Neutrophil (primary cell): Measurements from ENCODE around the gene TARBP1.

Experiments
- H3K27ac ChIP-seq: fragments of 200-600 bp; sonication (generic); 2 replicates; pipeline ENCODE4 v1.5.1; 2016; ENCODE audit warnings: mild to moderate bottlenecking, moderate library complexity
- H3K27me3 ChIP-seq: fragments of 200-600 bp; sonication (generic); 2 replicates; pipeline ENCODE4 v1.6.0; 2016; ENCODE audit warnings: mild to moderate bottlenecking
- H3K36me3 ChIP-seq: fragments of 200-600 bp; sonication (generic); 2 replicates; pipeline ENCODE4 v1.5.1; 2017
- H3K4me1 ChIP-seq, 2 experiments: fragments of 200-600 bp in 1 of 2; sonication (generic) in 1 of 2; 1 replicate in 1 of 2; 2 replicates in 1 of 2; pipeline versions ENCODE4 v1.5.1 to v1.6.1; 2013 to 2016; ENCODE audit warnings: low read depth in 1 of 2, low read length in 1 of 2, mild to moderate bottlenecking in 1 of 2, moderate library complexity in 1 of 2; ENCODE audit not compliant: control insufficient read depth in 1 of 2, insufficient read depth in 1 of 2
- H3K4me3 ChIP-seq, 2 experiments: fragments of 200-600 bp in 1 of 2; sonication (generic) in 1 of 2; 1 replicate in 1 of 2; 2 replicates in 1 of 2; pipeline ENCODE4 v1.5.1; 2013 to 2016; ENCODE audit warnings: low read depth in 1 of 2, low read length in 1 of 2, mild to moderate bottlenecking in 1 of 2, moderate library complexity in 1 of 2
- H3K9me3 ChIP-seq: fragments of 200-600 bp; sonication (generic); 2 replicates; pipeline ENCODE4 v1.5.1; 2016
- CTCF ChIP-seq: fragments of 200-600 bp; sonication (generic); IDR thresholded peaks from 2 replicates; pipeline ENCODE4 v1.5.1; 2016; ENCODE audit warnings: antibody characterized with exemption

The TARBP1 gene

GRCh38 chr1:234435620-234436019, 43.4 kb downstream of the TARBP1 start:
- Histone ChIP-seq H3K27ac (no peak overlapping the region), H3K9me3 (no peaks in the 10 kb centered on the region), H3K4me3 (no peak overlapping the region), H3K36me3 (no peaks in the 10 kb centered on the region), H3K4me1 (no peaks in the 10 kb centered on the region), H3K27me3 (no peaks in the 10 kb centered on the region)
- no peak for TF ChIP-seq CTCF

GRCh38 chr1:234434706-234435105, 44.3 kb downstream of the TARBP1 start:
- Histone ChIP-seq H3K36me3 (no peaks in the 10 kb centered on the region), H3K27me3 (no peaks in the 10 kb centered on the region), H3K4me3 (no peak overlapping the region), H3K9me3 (no peaks in the 10 kb centered on the region), H3K4me1 (no peaks in the 10 kb centered on the region), H3K27ac (no peak overlapping the region)
- no peak for TF ChIP-seq CTCF

DNA sequence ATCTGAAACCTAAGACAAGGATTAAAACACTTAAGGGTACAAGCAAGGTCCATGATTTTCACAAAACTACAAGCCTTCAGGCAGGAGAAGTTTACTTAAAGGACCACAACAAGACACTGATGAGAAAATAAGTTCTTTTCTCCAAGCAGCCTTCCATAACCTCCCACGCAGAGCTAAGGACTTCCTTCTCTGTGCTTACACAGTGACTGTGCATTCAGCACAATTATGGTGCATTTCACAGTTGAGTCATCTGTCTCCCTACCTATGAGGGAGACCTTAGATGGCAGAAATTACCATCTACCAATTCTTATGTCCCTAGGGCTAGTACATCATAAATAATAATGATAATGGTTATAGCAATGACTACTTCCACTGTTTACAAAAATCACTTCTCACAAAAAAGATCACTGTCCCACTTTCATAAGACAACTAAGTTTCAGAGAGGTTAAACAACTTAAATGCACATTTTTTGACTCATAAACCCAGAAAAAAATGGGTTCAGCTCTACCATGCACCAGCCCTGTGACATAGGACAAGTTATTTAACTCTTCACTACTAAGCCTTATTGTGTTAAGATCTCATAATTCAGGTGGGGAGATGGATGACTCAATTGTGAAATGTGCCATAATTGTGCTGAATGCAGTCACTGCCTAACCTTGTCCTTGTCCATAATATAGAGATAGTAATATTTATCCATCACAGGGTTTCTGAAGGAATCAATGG, 45.3 kb downstream of the TARBP1 start:
- Histone ChIP-seq H3K27me3 (no peaks in the 10 kb centered on the region), H3K9me3 (no peaks in the 10 kb centered on the region), H3K36me3 (no peaks in the 10 kb centered on the region), H3K4me1 (no peaks in the 10 kb centered on the region), H3K4me3 (no peak overlapping the region), H3K27ac (no peak overlapping the region)
- TF ChIP-seq CTCF: no peak

DNA sequence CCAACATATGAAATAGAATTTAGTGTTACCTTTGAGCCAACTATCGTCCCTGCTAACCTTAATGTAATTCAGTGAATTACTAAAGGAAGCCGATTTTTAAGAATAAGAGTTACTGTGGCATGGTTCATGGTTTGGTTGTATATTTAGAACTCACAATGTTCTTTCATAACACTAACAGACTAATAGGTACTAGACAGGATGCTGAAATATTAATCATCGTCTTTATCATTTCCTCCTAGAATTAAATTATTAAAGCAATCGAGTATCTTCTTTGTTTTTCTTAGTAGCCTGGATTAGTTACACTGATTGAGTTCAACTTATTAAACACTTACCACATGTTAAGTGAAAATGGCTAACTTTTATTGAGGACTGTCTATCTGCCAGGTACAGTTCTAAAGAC, 47.7 kb downstream of the TARBP1 start:
- no peak for TF ChIP-seq CTCF
- Histone ChIP-seq H3K36me3 (no peaks in the 10 kb centered on the region), H3K9me3 (no peaks in the 10 kb centered on the region), H3K27me3 (no peaks in the 10 kb centered on the region), H3K4me1 (no peaks in the 10 kb centered on the region), H3K4me3 (no peak overlapping the region), H3K27ac (no peak overlapping the region)

GRCh38 chr1:234430691-234431090, 48.3 kb downstream of the TARBP1 start:
- Histone ChIP-seq H3K36me3 (no peaks in the 10 kb centered on the region), H3K27me3 (no peaks in the 10 kb centered on the region)
- TF ChIP-seq CTCF: no peak

More at GRCh38 chr1:234430691-234431090, 48.3 kb downstream of the TARBP1 start:
- Histone ChIP-seq H3K9me3 (no peaks in the 10 kb centered on the region), H3K4me3 (no peak overlapping the region), H3K27ac (no peak overlapping the region), H3K4me1 (no peaks in the 10 kb centered on the region)
